Measurements from ENCODE around the gene TAX1BP1. TPM values are rescaled to one million over a fixed set of nuclear protein-coding genes. Genes with fewer than 3 reads are reported as not detected.

The TAX1BP1 gene
- total RNA-seq, 1 experiment from 2014 or later, result 190 TPM

DNA sequence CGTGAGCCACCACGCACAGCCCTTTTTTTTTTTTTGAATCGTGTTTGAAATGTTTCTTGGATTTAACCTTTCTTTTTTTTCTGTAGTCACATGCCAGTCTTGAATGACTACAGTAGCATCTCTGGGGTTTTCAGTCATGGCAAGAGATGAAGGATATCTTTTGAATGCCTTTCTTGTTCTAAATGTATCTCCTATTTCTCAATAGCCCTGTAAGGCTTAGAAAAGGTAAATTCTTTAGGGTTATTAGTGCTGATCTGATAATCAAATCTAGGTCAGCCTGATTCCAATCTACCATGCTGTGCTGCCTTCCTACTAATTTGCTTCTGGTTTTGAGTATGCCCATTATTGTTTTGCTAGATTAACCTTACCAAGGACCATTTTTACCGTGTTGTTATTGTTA is 70.2 kb downstream of the TAX1BP1 start:
- Mint-ChIP-seq H3K9me3 (ENCODE audit: low read depth, unreplicated experiment) (no peaks in the 10 kb centered on the region), H3K36me3 (ENCODE audit: insufficient read depth, unreplicated experiment) (peaks cover 18% of the 10 kb centered on the region), H3K27me3 (ENCODE audit: unreplicated experiment) (no peaks in the 10 kb centered on the region), H3K4me1 (ENCODE audit: low read depth, unreplicated experiment) (peaks cover 14% of the 10 kb centered on the region), H3K4me3 (ENCODE audit: low read depth, unreplicated experiment) (no peak overlapping the region), H3K27ac (ENCODE audit: unreplicated experiment) (no peak overlapping the region)
- BruUV-seq (replicated peaks), result no TSS peak
- TF ChIP-seq, protein P1, sequence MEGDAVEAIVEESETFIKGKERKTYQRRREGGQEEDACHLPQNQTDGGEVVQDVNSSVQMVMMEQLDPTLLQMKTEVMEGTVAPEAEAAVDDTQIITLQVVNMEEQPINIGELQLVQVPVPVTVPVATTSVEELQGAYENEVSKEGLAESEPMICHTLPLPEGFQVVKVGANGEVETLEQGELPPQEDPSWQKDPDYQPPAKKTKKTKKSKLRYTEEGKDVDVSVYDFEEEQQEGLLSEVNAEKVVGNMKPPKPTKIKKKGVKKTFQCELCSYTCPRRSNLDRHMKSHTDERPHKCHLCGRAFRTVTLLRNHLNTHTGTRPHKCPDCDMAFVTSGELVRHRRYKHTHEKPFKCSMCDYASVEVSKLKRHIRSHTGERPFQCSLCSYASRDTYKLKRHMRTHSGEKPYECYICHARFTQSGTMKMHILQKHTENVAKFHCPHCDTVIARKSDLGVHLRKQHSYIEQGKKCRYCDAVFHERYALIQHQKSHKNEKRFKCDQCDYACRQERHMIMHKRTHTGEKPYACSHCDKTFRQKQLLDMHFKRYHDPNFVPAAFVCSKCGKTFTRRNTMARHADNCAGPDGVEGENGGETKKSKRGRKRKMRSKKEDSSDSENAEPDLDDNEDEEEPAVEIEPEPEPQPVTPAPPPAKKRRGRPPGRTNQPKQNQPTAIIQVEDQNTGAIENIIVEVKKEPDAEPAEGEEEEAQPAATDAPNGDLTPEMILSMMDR (IDR thresholded peaks at IDR 0.05; ENCODE audit: unreplicated experiment), result no peak
- intact Hi-C loops (cut with micrococcal nuclease; ENCODE audit: unreplicated experiment), result no loop called here
- no peak for DNase-seq
- CTCF ChIA-PET, result interaction anchor here (0.7 kb wide), 1 partner anchor 70 kb away, joined by 3 read pairs; the partner anchor contains the start of gene TAX1BP1

DNA sequence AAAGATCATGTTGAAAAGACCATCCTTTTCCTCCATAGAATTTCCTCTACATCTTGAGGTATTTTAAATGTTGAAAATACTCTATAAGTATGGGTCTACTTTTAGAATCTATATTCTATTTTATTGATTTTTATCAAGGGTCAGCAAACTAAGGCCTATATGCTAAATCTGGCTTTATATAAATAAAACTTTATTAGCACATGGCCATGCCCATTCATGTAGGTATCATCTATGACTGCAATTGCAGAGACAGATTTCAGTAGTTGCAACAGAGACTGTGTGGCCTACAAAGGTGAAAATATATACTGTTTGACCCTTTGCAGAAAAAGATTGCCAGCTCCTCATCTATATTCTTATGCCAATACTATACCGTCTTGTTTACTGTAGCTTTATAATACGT is 72.7 kb downstream of the TAX1BP1 start:
- Mint-ChIP-seq H3K27me3 (ENCODE audit: unreplicated experiment) (no peaks in the 10 kb centered on the region), H3K36me3 (ENCODE audit: insufficient read depth, unreplicated experiment) (peaks cover 24% of the 10 kb centered on the region), H3K4me1 (ENCODE audit: low read depth, unreplicated experiment) (peaks cover 11% of the 10 kb centered on the region), H3K27ac (ENCODE audit: unreplicated experiment) (no peak overlapping the region), H3K9me3 (ENCODE audit: low read depth, unreplicated experiment) (no peaks in the 10 kb centered on the region), H3K4me3 (ENCODE audit: low read depth, unreplicated experiment) (no peak overlapping the region)
- intact Hi-C loops (cut with micrococcal nuclease; ENCODE audit: unreplicated experiment), result no loop called here
- TF ChIP-seq, protein P1 (IDR thresholded peaks at IDR 0.05; ENCODE audit: unreplicated experiment), result no peak
- no TSS peak for BruUV-seq (replicated peaks)
- CTCF ChIA-PET, result interaction anchor here (0.7 kb wide), 1 partner anchor 68 kb away, joined by 8 read pairs; no protein-coding TSS in a partner anchor
- DNase-seq, result no peak

DNA sequence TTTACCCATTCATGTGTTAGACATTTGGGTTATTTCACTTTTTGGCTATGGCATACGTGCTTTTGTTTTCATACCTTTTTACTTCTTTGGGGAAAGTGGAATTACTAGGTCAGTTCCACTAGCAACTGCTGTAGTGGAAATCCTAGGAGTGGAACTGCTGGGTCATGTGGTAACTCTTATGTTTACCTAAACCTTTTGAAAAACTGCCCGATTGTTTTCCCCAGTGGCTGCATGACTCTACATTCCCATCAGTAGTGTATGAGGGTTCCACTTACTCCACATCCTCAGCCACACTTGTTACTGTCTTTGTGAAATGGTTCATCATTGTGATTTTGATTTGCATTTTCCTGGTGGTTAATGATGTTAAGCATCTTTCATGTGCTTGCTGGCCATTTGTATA is 82.3 kb downstream of the TAX1BP1 start:
- BruUV-seq (replicated peaks), result no TSS peak
- TF ChIP-seq, protein P1 (IDR thresholded peaks at IDR 0.05; ENCODE audit: unreplicated experiment), result no peak
- H3K27ac Mint-ChIP-seq (ENCODE audit: unreplicated experiment), result no peak overlapping the region

DNA sequence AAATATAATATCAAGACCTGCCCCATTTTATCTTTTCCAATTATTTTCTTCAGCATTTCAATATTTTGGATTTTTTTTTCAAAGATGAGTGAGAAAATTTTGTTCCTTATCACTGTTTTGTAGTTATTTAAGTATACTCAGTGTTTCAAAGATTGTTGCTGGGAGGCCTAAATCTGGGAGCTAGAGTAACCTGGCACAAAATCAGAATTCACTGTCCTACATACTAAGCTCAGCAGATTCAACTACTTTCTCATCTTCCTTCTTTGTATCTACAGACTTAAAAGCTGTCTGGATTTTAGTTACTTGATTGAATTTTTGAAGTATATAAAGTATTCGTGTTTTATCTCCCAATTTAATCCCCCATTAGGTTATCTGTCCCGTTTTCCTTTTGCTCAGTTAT is 85.9 kb downstream of the TAX1BP1 start:
- H3K4me1 Mint-ChIP-seq (ENCODE audit: low read depth, unreplicated experiment), result no peaks in the 10 kb centered on the region
- intact Hi-C loops (cut with micrococcal nuclease; ENCODE audit: unreplicated experiment), result no loop called here
- no peak for DNase-seq
- peaks cover 12% of the 10 kb centered on the region for H3K36me3 Mint-ChIP-seq (ENCODE audit: insufficient read depth, unreplicated experiment)
- H3K27me3 Mint-ChIP-seq (ENCODE audit: unreplicated experiment), result no peaks in the 10 kb centered on the region
- H3K9me3 Mint-ChIP-seq (ENCODE audit: low read depth, unreplicated experiment), result no peaks in the 10 kb centered on the region
- no peak overlapping the region for H3K27ac Mint-ChIP-seq (ENCODE audit: unreplicated experiment)
- BruUV-seq (replicated peaks), result no TSS peak
- TF ChIP-seq, protein P1 (IDR thresholded peaks at IDR 0.05; ENCODE audit: unreplicated experiment), result no peak
- CTCF ChIA-PET, result no interaction called here
- H3K4me3 Mint-ChIP-seq (ENCODE audit: low read depth, unreplicated experiment), result no peak overlapping the region

More for the DNA sequence above, 82.3 kb downstream of the TAX1BP1 start:
- no peaks in the 10 kb centered on the region for H3K9me3 Mint-ChIP-seq (ENCODE audit: low read depth, unreplicated experiment)
- intact Hi-C loops (cut with micrococcal nuclease; ENCODE audit: unreplicated experiment), result no loop called here
- no peaks in the 10 kb centered on the region for H3K27me3 Mint-ChIP-seq (ENCODE audit: unreplicated experiment)
- H3K36me3 Mint-ChIP-seq (ENCODE audit: insufficient read depth, unreplicated experiment), result no peaks in the 10 kb centered on the region
- H3K4me3 Mint-ChIP-seq (ENCODE audit: low read depth, unreplicated experiment), result no peak overlapping the region
- DNase-seq, result no peak
- CTCF ChIA-PET, result no interaction called here
- H3K4me1 Mint-ChIP-seq (ENCODE audit: low read depth, unreplicated experiment), result no peaks in the 10 kb centered on the region
